Natural killer cell (primary cell): ENCODE measurements around the gene VPS36. TPM values are rescaled to one million over a fixed set of nuclear protein-coding genes. Genes with fewer than 3 reads are reported as not detected.

Experiments used
- ATAC-seq, 3 donors: fragments of 150-1000 bp in 2 of 3; fragments of 200-7000 bp in 1 of 3; cut with Tn5 transposase; 1 replicate in 1 of 3; 2 replicates in 2 of 3; pipeline ENCODE4 v1.10.0; 2021; ENCODE audit warnings: mild to moderate bottlenecking in 2 of 3, moderate library complexity in 2 of 3
- DNase-seq, 2 donors: peaks; one replicate each; pipeline versions ENCODE4 v3.0.0 to v3.0.0-alpha.2; 2013 to 2021; ENCODE audit warnings: mixed read lengths in 1 of 2
- H3K27ac ChIP-seq: one replicate; pipeline ENCODE4 v1.5.1; 2013; ENCODE audit warnings: mild to moderate bottlenecking, low read length
- H3K27me3 ChIP-seq: one replicate; pipeline ENCODE4 v1.6.1; 2013; ENCODE audit warnings: low read length; ENCODE audit not compliant: control insufficient read depth, insufficient read depth
- H3K36me3 ChIP-seq: one replicate; pipeline ENCODE4 v1.6.1; 2013; ENCODE audit warnings: low read length; ENCODE audit not compliant: control insufficient read depth, insufficient read depth
- H3K4me1 ChIP-seq: one replicate; pipeline ENCODE4 v1.6.1; 2013; ENCODE audit warnings: low read length; ENCODE audit not compliant: control insufficient read depth, insufficient read depth
- H3K4me3 ChIP-seq: one replicate; pipeline ENCODE4 v1.5.1; 2013; ENCODE audit warnings: low read length
- H3K9me3 ChIP-seq: one replicate; pipeline ENCODE4 v1.6.1; 2013; ENCODE audit warnings: low read length; ENCODE audit not compliant: control insufficient read depth, insufficient read depth
- H3K27ac Mint-ChIP-seq, 2 donors: one replicate each; pipeline ENCODE4 v1.8.0; 2022; ENCODE audit warnings: mild to moderate bottlenecking in 2 of 2, mixed read lengths in 2 of 2, moderate library complexity in 1 of 2
- H3K27me3 Mint-ChIP-seq, 2 donors: one replicate each; pipeline ENCODE4 v1.8.0; 2022; ENCODE audit warnings: low read depth in 2 of 2, mixed read lengths in 2 of 2
- H3K36me3 Mint-ChIP-seq: one replicate; pipeline ENCODE4 v1.8.0; 2022; ENCODE audit warnings: mixed read lengths
- H3K4me1 Mint-ChIP-seq, 2 donors: one replicate each; pipeline ENCODE4 v1.8.0; 2022; ENCODE audit warnings: mixed read lengths in 2 of 2
- H3K4me3 Mint-ChIP-seq: one replicate; pipeline ENCODE4 v1.8.0; 2022; ENCODE audit warnings: mild to moderate bottlenecking, moderate library complexity, mixed read lengths
- H3K9me3 Mint-ChIP-seq, 2 donors: one replicate each; pipeline ENCODE4 v1.8.0; 2022; ENCODE audit warnings: mixed read lengths in 2 of 2
- CTCF ChIP-seq: fragments of 200-600 bp; IDR thresholded peaks from one replicate; pipeline ENCODE4 v1.8.0; 2022; ENCODE audit warnings: antibody characterized with exemption
- WGBS: methylation state at CpG from one replicate; pipeline ENCODE4 v1.1.7; 2013; ENCODE audit warnings: missing lambda C conversion rate; ENCODE audit not compliant: insufficient coverage; 5-methylcytosine and 5-hydroxymethylcytosine counted together
- intact Hi-C: fragments of 100-400 bp; cut with micrococcal nuclease; formaldehyde crosslinking; loops from one replicate; pipeline ENCODE4 v1.14.2; 2022
- total RNA-seq, 4 donors: library from RNA; stranded (reverse); fragments of 120-200 nt in 1 of 4; gene quantifications; one replicate each; pipeline versions ENCODE4 v1.2.3 to v1.2.4, GENCODE V29; 2013 to 2022

Gene VPS36
- total RNA-seq, 3 donors from 2014 or later (not counting 1 experiment from before 2014, with no cell fraction given) = 59.0 to 64.2 (median 63.3) TPM

GRCh38 chr13:52419080-52419479 lies 31.4 kb downstream of the VPS36 start:
- ATAC-seq = no peak
- no peaks in the 10 kb centered on the region for H3K4me1 Mint-ChIP-seq

DNA sequence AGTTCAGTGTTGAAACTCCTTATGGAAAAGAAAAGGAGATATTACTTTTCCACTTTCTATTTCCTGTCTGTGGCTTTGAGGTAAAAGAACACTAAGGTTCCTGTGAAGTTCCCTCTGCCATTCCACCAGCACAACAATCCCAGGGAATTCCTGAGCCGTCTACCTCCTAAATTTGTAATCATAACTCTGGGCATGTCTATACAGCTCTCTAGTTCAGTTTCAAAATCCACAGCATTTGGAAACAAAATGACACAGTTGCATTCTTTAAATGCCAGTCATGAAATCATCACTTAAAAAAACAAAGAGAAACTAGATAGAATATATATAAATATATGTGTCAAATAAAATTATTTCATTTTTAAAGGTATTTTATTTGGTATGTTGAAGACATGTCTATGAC lies 35.5 kb downstream of the VPS36 start:
- no peaks in the 10 kb centered on the region for H3K4me1 Mint-ChIP-seq
- H3K36me3 ChIP-seq = peaks cover 62% of the 10 kb centered on the region
- no peaks in the 10 kb centered on the region for H3K9me3 Mint-ChIP-seq
- ATAC-seq = no peak
- peaks cover 18% of the 10 kb centered on the region for H3K36me3 Mint-ChIP-seq
- H3K4me3 Mint-ChIP-seq = no peak overlapping the region
- no peaks in the 10 kb centered on the region for H3K4me1 ChIP-seq
- no peaks in the 10 kb centered on the region for H3K9me3 ChIP-seq
- intact Hi-C loops = no loop called here
- 100% methylated on average over 1 of the region's 1 CpG for WGBS
- no peaks in the 10 kb centered on the region for H3K27me3 Mint-ChIP-seq
- TF ChIP-seq CTCF = no peak
- H3K27ac ChIP-seq = no peak overlapping the region
- H3K4me3 ChIP-seq = no peak overlapping the region
- DNase-seq = no peak
- no peaks in the 10 kb centered on the region for H3K27me3 ChIP-seq
- peak overlapping the region in 1 of 2 donors; percentile 12 for H3K27ac Mint-ChIP-seq

More at GRCh38 chr13:52419080-52419479, 31.4 kb downstream of the VPS36 start:
- Mint-ChIP-seq H3K4me3 (no peak overlapping the region), H3K27ac (peak overlapping the region in 1 of 2 donors; percentile 4), H3K27me3 (no peaks in the 10 kb centered on the region), H3K9me3 (no peaks in the 10 kb centered on the region), H3K36me3 (peaks cover 25% of the 10 kb centered on the region)
- WGBS = no CpG with 5 or more reads among the region's 1 CpG
- Histone ChIP-seq H3K4me3 (no peak overlapping the region), H3K9me3 (no peaks in the 10 kb centered on the region), H3K27ac (no peak overlapping the region), H3K27me3 (no peaks in the 10 kb centered on the region), H3K36me3 (peaks cover 68% of the 10 kb centered on the region), H3K4me1 (no peaks in the 10 kb centered on the region)
- DNase-seq = no peak
- TF ChIP-seq CTCF = no peak
- intact Hi-C loops = no loop called here

GRCh38 chr13:52414051-52414450 lies 36.4 kb downstream of the VPS36 start:
- peaks cover 10% of the 10 kb centered on the region for H3K36me3 Mint-ChIP-seq
- Histone ChIP-seq H3K36me3 (peaks cover 58% of the 10 kb centered on the region), H3K4me1 (no peaks in the 10 kb centered on the region), H3K27ac (no peak overlapping the region), H3K27me3 (no peaks in the 10 kb centered on the region), H3K9me3 (no peaks in the 10 kb centered on the region), H3K4me3 (no peak overlapping the region)
- DNase-seq = no peak
- WGBS = no CpG with 5 or more reads among the region's 1 CpG
- H3K4me3 Mint-ChIP-seq = no peak overlapping the region
- H3K9me3 Mint-ChIP-seq = no peaks in the 10 kb centered on the region
- ATAC-seq = no peak
- no peaks in the 10 kb centered on the region for H3K4me1 Mint-ChIP-seq
- intact Hi-C loops = no loop called here
- H3K27ac Mint-ChIP-seq = no peak overlapping the region
- H3K27me3 Mint-ChIP-seq = no peaks in the 10 kb centered on the region
- no peak for TF ChIP-seq CTCF

DNA sequence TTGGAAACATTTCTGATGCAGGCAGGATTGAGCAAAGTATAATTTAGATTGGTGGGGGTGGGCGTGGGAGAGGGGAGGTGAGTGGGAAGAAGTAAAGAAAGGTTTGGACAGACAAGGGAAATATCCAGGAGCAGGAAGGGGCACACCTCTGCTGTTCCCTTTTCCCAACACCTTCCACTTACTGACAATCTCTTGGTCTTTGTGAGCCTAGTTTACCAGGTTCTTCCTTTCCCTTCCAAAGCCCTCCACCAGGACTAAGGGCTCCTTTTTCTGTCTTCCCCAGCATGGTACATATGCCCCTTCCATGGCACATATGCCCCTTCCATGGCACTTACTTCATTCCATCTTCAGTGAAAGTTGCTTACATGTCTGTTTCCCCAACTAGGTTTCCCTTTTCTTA lies 38.3 kb downstream of the VPS36 start:
- H3K27me3 Mint-ChIP-seq = no peaks in the 10 kb centered on the region
- TF ChIP-seq CTCF = no peak
- no peaks in the 10 kb centered on the region for H3K4me1 Mint-ChIP-seq
- no peak overlapping the region for H3K27ac ChIP-seq
- no peak overlapping the region for H3K27ac Mint-ChIP-seq
- H3K9me3 Mint-ChIP-seq = no peaks in the 10 kb centered on the region
- ATAC-seq (no peak), DNase-seq (no peak)
- no peak overlapping the region for H3K4me3 ChIP-seq
- WGBS = 100% methylated on average over 1 of the region's 1 CpG
- H3K4me3 Mint-ChIP-seq = no peak overlapping the region
- H3K9me3 ChIP-seq = no peaks in the 10 kb centered on the region
- no peaks in the 10 kb centered on the region for H3K4me1 ChIP-seq
- intact Hi-C loops = no loop called here
- H3K36me3 Mint-ChIP-seq = peaks cover 6% of the 10 kb centered on the region
- H3K27me3 ChIP-seq = no peaks in the 10 kb centered on the region
- peaks cover 48% of the 10 kb centered on the region for H3K36me3 ChIP-seq
